Colon (tissue), 2 donors: ENCODE results near the gene CAMTA1.

Source experiments
- FAIRE-seq: peaks from 2 replicates; lab custom pipeline; 2012; peaks lifted over from hg19 to GRCh38; lab: Jason Lieb, UNC
- donor health status: control.
- donor health status: control.

Gene CAMTA1

DNA sequence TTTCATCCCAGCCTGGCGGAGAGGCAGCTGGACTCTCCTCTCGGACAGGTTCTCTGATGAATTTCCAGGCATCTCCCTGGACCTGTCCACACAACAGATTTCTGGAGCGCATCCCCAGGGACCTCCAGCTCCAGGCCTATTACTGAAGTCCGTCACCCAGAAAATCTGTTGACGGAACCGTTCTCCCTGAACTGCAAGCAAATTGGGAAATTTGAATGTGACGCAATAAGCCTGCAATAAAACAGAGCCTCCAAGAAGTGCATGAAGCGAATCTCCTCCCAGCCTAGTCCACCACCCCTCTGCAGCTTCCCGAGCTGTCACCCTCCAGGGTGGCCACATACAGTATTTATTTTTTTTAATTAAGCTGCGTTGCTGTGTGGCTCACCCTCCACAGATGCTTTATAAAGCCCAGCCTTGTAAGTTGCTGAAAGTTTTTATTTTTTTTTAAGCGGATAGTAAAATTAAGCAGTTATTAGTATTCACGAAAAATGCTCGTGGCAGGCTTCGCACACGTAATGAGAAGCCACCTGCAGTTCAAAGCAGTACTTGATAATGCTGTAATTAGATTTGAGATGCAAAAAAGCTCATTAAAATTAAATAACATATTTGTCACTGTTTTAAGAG is 173.3 kb downstream of the CAMTA1 start:
- no peak for FAIRE-seq

- FAIRE-seq: no peak
Observed at GRCh38 chr1:6959491-6959890, 174.2 kb downstream of the CAMTA1 start.

GRCh38 chr1:6960291-6960811 is 175.1 kb downstream of the CAMTA1 start:
- no peak for FAIRE-seq

- no peak for FAIRE-seq
Observed at GRCh38 chr1:6960860-6961259, 175.6 kb downstream of the CAMTA1 start.

DNA sequence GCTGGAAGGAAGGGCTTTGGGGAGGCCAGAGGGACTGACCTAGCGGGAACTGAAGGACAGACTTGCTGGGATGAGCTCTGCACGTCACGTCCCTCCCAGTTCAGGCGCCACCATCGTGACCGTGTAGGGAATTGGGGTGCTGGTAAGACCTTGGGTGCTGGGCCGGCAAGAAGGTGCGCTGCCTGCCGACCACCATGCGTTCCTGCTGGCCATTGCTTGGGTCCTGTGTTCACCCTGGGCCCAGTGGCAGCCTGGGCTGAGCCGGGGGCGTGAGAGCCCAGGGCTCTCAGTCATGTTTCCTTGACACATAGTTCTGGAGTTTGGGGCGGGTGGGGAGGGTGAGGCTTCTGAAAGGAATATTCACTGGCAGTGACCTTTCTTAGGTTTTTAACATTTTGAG is 176.0 kb downstream of the CAMTA1 start:
- FAIRE-seq: no peak

DNA sequence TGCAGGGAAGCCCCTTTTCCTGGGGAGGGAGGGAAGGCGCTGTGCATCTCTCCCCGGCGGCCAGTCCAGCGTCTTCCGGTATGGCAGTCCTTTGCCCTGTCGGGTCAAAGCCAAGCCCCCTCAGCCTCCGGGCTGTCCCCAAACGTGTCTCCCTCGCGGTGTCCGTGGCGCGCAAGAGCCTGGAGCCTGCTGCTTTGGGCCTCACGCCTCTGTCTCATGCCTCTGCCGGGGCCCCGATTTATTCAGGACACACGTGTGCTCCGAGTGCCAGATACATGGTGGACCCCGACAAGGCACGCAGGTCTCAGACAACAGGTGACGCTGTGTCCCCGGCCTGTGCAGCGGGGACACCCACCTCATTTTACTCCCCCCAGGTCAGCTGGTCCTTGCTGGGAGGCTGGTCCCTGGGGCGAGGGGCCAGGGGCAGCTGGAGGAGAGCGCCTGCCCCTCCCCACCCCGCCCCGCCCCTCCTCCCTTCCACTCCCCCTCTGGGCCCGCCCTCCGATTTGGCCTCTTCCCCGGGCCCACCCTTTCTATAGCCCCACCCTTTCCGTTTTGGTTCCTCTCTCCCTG is 176.7 kb downstream of the CAMTA1 start:
- no peak for FAIRE-seq

GRCh38 chr1:6962478-6962995 is 177.3 kb downstream of the CAMTA1 start:
- no peak for FAIRE-seq

- FAIRE-seq: no peak
Observed at GRCh38 chr1:6962996-6963911, 178.0 kb downstream of the CAMTA1 start.

- no peak for FAIRE-seq
Observed at GRCh38 chr1:6963912-6964307, 178.7 kb downstream of the CAMTA1 start.

DNA sequence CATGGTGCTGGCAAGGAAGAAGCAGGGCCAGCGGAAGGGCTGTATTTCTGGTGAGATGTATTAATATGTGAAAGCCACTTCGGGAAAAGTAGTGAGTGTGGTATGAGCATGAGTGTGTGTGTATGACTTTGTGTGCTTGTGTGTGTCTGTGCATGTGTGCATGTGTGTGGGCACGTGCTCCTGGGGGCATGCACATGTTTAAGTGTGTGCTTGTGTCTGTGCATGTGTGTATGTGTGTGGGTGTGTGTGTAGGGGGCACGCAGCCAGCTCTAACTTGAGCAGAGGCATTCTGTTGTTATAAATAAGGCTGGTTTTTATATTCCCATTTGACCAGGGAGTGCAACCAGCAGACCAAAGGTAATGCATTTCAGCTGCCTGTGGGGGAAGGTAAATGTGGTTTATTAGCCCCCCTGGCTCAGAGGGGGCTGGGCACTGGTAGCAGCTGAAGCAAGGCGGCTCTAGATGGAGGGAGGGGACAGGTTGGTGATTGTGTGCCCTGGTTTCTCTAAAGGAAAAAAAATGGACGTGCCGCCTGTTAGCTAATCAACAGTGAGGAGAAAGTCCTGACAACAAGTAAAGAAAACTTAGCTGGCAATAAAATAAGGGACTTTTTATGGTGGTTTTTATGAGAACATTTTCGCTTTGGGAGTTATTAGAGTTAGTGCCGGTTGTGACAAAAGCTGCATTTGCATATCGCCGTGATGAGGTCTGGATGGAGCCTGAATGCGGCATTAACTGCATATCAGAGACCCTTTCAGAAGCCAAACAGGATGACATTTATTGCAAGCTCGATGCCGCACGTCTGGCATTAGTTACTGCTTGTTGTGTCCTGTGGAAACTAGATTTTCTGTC is 180.1 kb downstream of the CAMTA1 start:
- no peak for FAIRE-seq

DNA sequence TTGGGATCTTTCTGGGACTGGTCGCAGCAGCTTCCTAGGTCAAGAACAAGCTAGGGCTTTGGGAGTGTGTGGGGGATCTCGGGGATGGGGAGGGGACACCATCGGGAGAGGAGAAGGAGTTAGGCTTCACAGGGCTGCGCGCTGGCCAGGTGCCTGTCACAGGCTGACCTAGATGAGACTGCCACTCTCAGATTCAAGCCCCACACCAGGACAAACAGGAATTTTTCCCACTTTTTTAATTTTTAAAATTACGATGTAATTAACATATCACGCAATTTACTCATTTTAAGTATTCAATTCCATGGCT is 180.6 kb downstream of the CAMTA1 start:
- FAIRE-seq: no peak

- no peak for FAIRE-seq
Observed at GRCh38 chr1:6966326-6966725, 181.1 kb downstream of the CAMTA1 start.

DNA sequence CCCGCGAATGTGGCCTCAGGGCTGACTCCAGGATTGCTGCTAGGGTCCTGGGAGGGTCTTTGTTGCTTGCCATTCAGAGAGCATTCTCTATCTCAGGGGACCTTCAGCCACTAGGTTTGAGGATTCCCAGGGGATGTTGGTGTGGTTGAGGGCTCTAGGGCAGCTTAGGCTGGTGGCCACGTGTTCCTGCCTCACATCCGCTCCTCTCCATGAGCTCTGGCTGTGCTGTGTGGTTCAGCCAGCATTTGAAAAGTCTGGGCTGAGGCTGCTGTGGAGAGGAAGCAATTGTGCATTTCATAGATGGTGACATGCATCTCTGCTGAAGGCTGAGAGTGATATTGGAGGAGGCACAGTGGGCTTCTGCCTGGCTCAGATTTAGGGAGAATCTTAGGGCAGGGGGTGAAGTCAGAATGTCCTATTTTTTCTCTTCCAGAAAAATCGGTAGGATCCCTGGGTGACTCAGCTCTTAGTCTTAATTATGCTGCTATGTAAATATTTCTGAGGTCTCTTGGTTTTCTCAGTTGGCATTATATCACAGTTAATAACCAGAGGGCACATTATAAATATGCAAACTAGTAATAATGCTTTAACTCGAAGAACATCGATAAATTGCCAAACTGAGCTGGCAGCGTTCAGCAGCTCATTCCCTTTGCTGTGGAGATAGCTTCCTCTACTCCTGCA is 182.3 kb downstream of the CAMTA1 start:
- no peak for FAIRE-seq

GRCh38 chr1:6969106-6969505 is 183.9 kb downstream of the CAMTA1 start:
- no peak for FAIRE-seq

DNA sequence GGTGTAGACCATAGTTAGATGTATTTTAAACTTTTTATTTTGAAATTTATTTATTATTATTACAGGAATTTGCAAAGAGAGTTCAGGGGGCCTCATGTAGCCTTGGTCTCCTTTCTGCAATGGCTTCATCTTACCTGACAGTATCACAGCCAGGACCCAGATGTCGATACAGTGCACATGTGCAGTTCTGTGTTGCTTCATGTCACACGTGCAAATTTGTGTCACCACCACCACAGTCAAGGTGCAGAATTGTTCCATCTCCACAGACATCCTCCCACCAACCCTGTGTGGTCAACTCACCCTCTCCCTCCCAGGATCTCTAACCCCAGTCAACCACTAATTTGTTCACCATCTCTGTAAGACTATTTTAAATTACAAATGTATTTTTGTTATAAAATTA is 184.5 kb downstream of the CAMTA1 start:
- no peak for FAIRE-seq

- FAIRE-seq: no peak
Observed at GRCh38 chr1:6970221-6970620, 185.0 kb downstream of the CAMTA1 start.

- FAIRE-seq: no peak
Observed at GRCh38 chr1:6971048-6971447, 185.8 kb downstream of the CAMTA1 start.

DNA sequence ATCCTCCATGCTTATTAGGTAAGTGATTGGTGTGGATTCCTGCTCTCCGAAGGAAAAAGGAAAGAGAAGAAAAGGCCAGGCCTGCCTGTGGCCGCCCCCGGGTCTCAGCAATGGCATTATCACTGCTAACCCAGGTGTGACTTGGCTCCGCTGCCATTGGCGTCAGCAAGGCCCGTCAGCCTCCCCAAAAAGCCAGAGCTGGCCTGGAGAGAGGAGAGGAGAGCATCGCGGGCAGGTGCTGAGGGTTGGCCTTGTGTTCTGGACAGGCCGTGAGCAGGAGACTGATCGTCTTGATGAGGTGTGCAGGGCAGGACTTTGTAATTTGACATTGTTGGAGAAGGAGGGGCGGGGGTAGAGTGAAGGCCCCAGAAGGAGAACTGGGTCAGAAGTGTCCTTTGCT is 186.4 kb downstream of the CAMTA1 start:
- FAIRE-seq: no peak

DNA sequence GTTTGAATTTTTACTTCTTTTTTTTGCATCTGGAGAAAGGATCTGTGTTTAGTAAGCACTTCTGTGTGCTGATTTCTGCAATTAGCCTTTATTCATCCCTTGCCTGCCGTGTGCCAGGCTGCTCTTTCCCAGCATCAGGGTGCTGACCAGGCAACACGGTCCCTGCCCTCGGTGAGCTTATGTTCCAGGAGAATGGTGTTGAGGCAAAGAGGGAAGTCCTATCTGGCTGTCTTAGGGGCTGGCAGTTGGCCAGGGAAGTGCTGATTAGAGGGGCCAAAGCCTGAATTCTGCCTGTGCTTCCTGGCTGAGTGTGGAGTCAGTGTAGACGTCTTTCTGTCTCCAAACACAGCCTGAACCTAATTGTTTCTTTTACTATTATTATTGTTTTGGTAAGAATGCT is 187.1 kb downstream of the CAMTA1 start:
- FAIRE-seq: no peak

DNA sequence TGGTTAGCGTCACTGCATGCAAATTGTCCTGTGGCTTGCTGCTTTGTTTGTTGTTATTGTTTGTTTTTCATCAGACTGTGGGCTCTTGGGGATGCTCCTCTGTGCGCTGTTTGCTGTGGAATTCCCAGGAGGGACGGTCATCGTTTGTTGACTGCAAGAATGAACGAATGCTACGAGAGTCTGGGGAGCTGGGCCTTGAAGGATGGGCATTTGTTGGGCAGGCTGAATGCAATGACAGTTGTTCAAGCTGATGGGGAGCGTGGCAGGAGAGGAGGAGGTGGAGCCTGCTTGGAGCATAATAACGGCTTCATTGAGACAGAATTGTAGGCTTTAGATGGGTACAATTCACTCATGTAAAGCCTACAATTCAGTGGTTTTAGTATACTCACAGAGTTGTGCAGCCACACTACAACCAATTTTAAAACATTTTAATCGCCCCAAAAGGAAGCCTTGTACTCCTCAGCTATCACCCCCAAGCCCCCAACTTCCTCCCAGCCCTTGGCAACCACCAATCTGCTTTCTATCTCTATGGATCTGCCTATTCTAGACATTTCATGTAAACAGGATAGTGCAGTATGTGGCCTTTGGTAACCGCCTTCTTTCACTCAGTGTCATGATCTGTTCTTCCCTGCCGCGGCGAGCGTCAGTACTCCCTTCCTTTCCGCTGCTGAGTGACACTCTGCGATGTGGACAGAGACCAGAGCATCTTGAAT is 190.2 kb downstream of the CAMTA1 start:
- no peak for FAIRE-seq

- FAIRE-seq: no peak
Observed at GRCh38 chr1:6976044-6976375, 190.8 kb downstream of the CAMTA1 start.
